H1 (cell line): ENCODE data around the gene FAM216A. TPM values are rescaled to one million over a fixed set of nuclear protein-coding genes. Genes with fewer than 3 reads are reported as not detected.

Experiments used
- CTCF ChIA-PET: fragments of 300-600 bp; sonication (Branson Sonifier 250); formaldehyde crosslinking; loops from one replicate; lab custom pipeline; 2021; ENCODE audit not compliant: partially characterized antibody; lab: Charles Lee
- POLR2A ChIA-PET: fragments of 300-600 bp; sonication (Branson Sonifier 250); formaldehyde crosslinking; loops from one replicate; lab custom pipeline; 2021; ENCODE audit warnings: inconsistent platforms; ENCODE audit not compliant: partially characterized antibody; lab: Charles Lee
- DNase-seq, 2 experiments: peaks; one replicate each; pipeline versions ENCODE4 v3.0.0 to v3.0.0-alpha.2; 2010 to 2022; ENCODE audit warnings: low spot score in 2 of 2, low read depth in 1 of 2, mixed read lengths in 1 of 2
- FAIRE-seq: peaks from 2 replicates; lab custom pipeline; 2011; peaks lifted over from hg19 to GRCh38; lab: Jason Lieb, UNC
- H2AFZ ChIP-seq: 2 replicates; pipeline ENCODE4 v1.8.1; 2012; ENCODE audit warnings: low read length, inconsistent platforms
- H2AK5ac ChIP-seq: 2 replicates; pipeline ENCODE4 v1.6.1; 2013; ENCODE audit warnings: low read depth, low read length
- H2BK120ac ChIP-seq: replicated peaks from 2 replicates; pipeline ENCODE3; 2013; ENCODE audit warnings: low read depth, low read length, inconsistent platforms
- H2BK12ac ChIP-seq: 2 replicates; pipeline ENCODE4 v1.6.1; 2013; ENCODE audit warnings: low read depth, low read length
- H2BK15ac ChIP-seq: 2 replicates; pipeline ENCODE4 v1.6.1; 2013; ENCODE audit warnings: low read length
- H2BK20ac ChIP-seq: 2 replicates; pipeline ENCODE4 v1.6.1; 2013; ENCODE audit warnings: low read length
- H2BK5ac ChIP-seq: 2 replicates; pipeline ENCODE4 v1.6.1; 2013; ENCODE audit warnings: low read depth, low read length
- H3K14ac ChIP-seq: 2 replicates; pipeline ENCODE4 v1.6.1; 2013; ENCODE audit warnings: inconsistent platforms; ENCODE audit not compliant: insufficient read length
- H3K18ac ChIP-seq: 2 replicates; pipeline ENCODE4 v1.6.1; 2013; ENCODE audit warnings: low read length; ENCODE audit errors: extremely low read depth
- H3K23ac ChIP-seq: 2 replicates; pipeline ENCODE4 v1.6.1; 2013; ENCODE audit warnings: inconsistent platforms; ENCODE audit not compliant: insufficient read length
- H3K23me2 ChIP-seq: 2 replicates; pipeline ENCODE4 v1.6.1; 2013; ENCODE audit warnings: low read depth, low read length
- H3K27ac ChIP-seq: 2 replicates; pipeline ENCODE4 v1.6.1; 2011; ENCODE audit warnings: low read depth, low read length, inconsistent platforms
- H3K27me3 ChIP-seq, 4 experiments: replicated peaks in 1 of 4; 1 replicate in 1 of 4; 2 replicates in 3 of 4; pipeline versions ENCODE4 v1.6.1 to v1.8.1; 2011 to 2013; ENCODE audit warnings: low read length in 3 of 4, mild to moderate bottlenecking in 3 of 4, inconsistent platforms in 2 of 4, mixed read lengths in 2 of 4, moderate library complexity in 1 of 4; ENCODE audit not compliant: control insufficient read depth in 3 of 4, insufficient read depth in 3 of 4; ENCODE audit errors: extremely low read depth in 1 of 4
- H3K36me3 ChIP-seq, 4 experiments: 2 replicates each; pipeline versions ENCODE4 v1.6.1 to v1.8.1; 2011 to 2013; ENCODE audit warnings: mild to moderate bottlenecking in 4 of 4, low read length in 3 of 4, moderate library complexity in 2 of 4, control low read depth in 1 of 4, inconsistent platforms in 1 of 4; ENCODE audit not compliant: insufficient read depth in 4 of 4, control insufficient read depth in 2 of 4
- H3K4ac ChIP-seq: replicated peaks from 2 replicates; pipeline ENCODE3; 2013; ENCODE audit warnings: low read length, low read depth, mixed read lengths, inconsistent platforms; ENCODE audit not compliant: insufficient read length
- H3K4me1 ChIP-seq, 4 experiments: replicated peaks in 1 of 4; 1 replicate in 1 of 4; 2 replicates in 3 of 4; pipeline versions ENCODE4 v1.6.1 to v1.8.1; 2011 to 2013; ENCODE audit warnings: low read length in 3 of 4, inconsistent platforms in 2 of 4, mixed read lengths in 1 of 4; ENCODE audit not compliant: insufficient read depth in 4 of 4, control insufficient read depth in 3 of 4
- H3K4me2 ChIP-seq, 2 experiments: 2 replicates each; pipeline versions ENCODE4 v1.6.1 to v1.8.1; 2011 to 2013; ENCODE audit warnings: low read depth in 2 of 2, low read length in 2 of 2, control low read depth in 1 of 2, inconsistent platforms in 1 of 2, mild to moderate bottlenecking in 1 of 2; ENCODE audit not compliant: insufficient read depth in 1 of 2
- H3K4me3 ChIP-seq, 4 experiments: fragments of 200-600, 300-600 bp in 1 of 4; sonication (generic), shearing (Covaris generic), sonication (Bioruptor Twin) in 1 of 4; 2 replicates each; pipeline versions ENCODE4 v1.5.1 to v1.8.1; 2011 to 2016; ENCODE audit warnings: low read length in 4 of 4, low read depth in 3 of 4, control low read depth in 2 of 4, inconsistent platforms in 2 of 4, mild to moderate bottlenecking in 2 of 4, mixed read lengths in 1 of 4, moderate library complexity in 1 of 4; ENCODE audit not compliant: insufficient read depth in 2 of 4; ENCODE audit errors: extremely low read depth in 1 of 4
- H3K56ac ChIP-seq: replicated peaks from 2 replicates; pipeline ENCODE3; 2013; ENCODE audit warnings: low read depth, mild to moderate bottlenecking, mixed read lengths, low read length, inconsistent platforms; ENCODE audit not compliant: insufficient read length
- H3K79me1 ChIP-seq: 2 replicates; pipeline ENCODE4 v1.6.1; 2013; ENCODE audit warnings: low read depth, low read length, control low read depth
- H3K79me2 ChIP-seq, 2 experiments: 2 replicates each; pipeline versions ENCODE4 v1.6.1 to v1.8.1; 2012 to 2013; ENCODE audit warnings: low read length in 2 of 2, mild to moderate bottlenecking in 2 of 2, inconsistent platforms in 1 of 2; ENCODE audit not compliant: insufficient read depth in 2 of 2, control insufficient read depth in 1 of 2
- H3K9ac ChIP-seq, 4 experiments: replicated peaks in 1 of 4; 1 replicate in 1 of 4; 2 replicates in 3 of 4; pipeline versions ENCODE4 v1.6.1 to v1.8.1; 2011 to 2013; ENCODE audit warnings: low read depth in 3 of 4, low read length in 3 of 4, control low read depth in 2 of 4, mild to moderate bottlenecking in 2 of 4, moderate library complexity in 2 of 4, inconsistent platforms in 1 of 4; ENCODE audit errors: extremely low read depth in 1 of 4
- H3K9me3 ChIP-seq, 2 experiments: 2 replicates each; pipeline versions ENCODE4 v1.6.1 to v1.8.1; 2012 to 2013; ENCODE audit warnings: mild to moderate bottlenecking in 2 of 2, moderate library complexity in 2 of 2, control low read depth in 1 of 2, inconsistent platforms in 1 of 2, low read depth in 1 of 2, low read length in 1 of 2, mixed read lengths in 1 of 2; ENCODE audit not compliant: insufficient read depth in 2 of 2
- H4K20me1 ChIP-seq, 2 experiments: replicated peaks in 1 of 2; 2 replicates each; pipeline versions ENCODE3 to v1.8.1; 2011 to 2013; ENCODE audit warnings: inconsistent platforms in 2 of 2, low read length in 2 of 2, mild to moderate bottlenecking in 1 of 2; ENCODE audit not compliant: insufficient read depth in 2 of 2, control insufficient read depth in 1 of 2
- H4K5ac ChIP-seq: 2 replicates; pipeline ENCODE4 v1.6.1; 2013; ENCODE audit warnings: low read length, low read depth, mixed read lengths, inconsistent platforms; ENCODE audit not compliant: insufficient read length
- H4K8ac ChIP-seq: 2 replicates; pipeline ENCODE4 v1.8.0; 2013; ENCODE audit warnings: mild to moderate bottlenecking, moderate library complexity, low read length, inconsistent platforms; ENCODE audit not compliant: insufficient read depth; ENCODE audit errors: extremely low read depth
- H4K91ac ChIP-seq: replicated peaks from 2 replicates; pipeline ENCODE3; 2013; ENCODE audit warnings: low read length, mixed read lengths, inconsistent platforms; ENCODE audit not compliant: insufficient read length
- BCL11A ChIP-seq, 2 experiments: IDR thresholded peaks; one replicate each; pipeline ENCODE4 v1.6.1; 2011; ENCODE audit warnings: low read depth in 2 of 2, low read length in 2 of 2, mild to moderate bottlenecking in 2 of 2
- BRCA1 ChIP-seq: IDR thresholded peaks from 2 replicates; pipeline ENCODE4 v1.6.1; 2012; ENCODE audit warnings: low read depth, low read length, improper control_type of control experiment
- EGR1 ChIP-seq: IDR thresholded peaks from 2 replicates; pipeline ENCODE4 v1.6.1; 2011; ENCODE audit warnings: low read depth, low read length, borderline replicate concordance
- JUN ChIP-seq: IDR thresholded peaks from 2 replicates; pipeline ENCODE4 v1.6.1; 2011; ENCODE audit warnings: low read depth, mild to moderate bottlenecking, improper control_type of control experiment, low read length
- KDM4A ChIP-seq: IDR thresholded peaks from one replicate; pipeline ENCODE4 v1.7.1; 2012; ENCODE audit warnings: low read depth, mild to moderate bottlenecking, moderate library complexity, low read length, inconsistent platforms; ENCODE audit not compliant: severe bottlenecking
- POU5F1 ChIP-seq: IDR thresholded peaks from 2 replicates; pipeline ENCODE4 v1.6.1; 2011; ENCODE audit warnings: low read depth, mild to moderate bottlenecking, low read length, moderate library complexity
- RBBP5 ChIP-seq: IDR thresholded peaks from 2 replicates; pipeline ENCODE4 v1.7.1; 2012; ENCODE audit warnings: low read depth, mild to moderate bottlenecking, inconsistent platforms, low read length, moderate library complexity, borderline replicate concordance
- SAP30 ChIP-seq: fragments of 300-600 bp; sonication (generic); IDR thresholded peaks from 2 replicates; pipeline ENCODE4 v1.7.1; 2012; ENCODE audit warnings: low read length, moderate library complexity, mild to moderate bottlenecking, inconsistent platforms; ENCODE audit not compliant: insufficient read depth, insufficient replicate concordance
- SIRT6 ChIP-seq: IDR thresholded peaks from one replicate; pipeline ENCODE4 v1.7.1; 2012; ENCODE audit warnings: low read length, inconsistent platforms
- SP4 ChIP-seq: IDR thresholded peaks from 2 replicates; pipeline ENCODE4 v1.6.1; 2012; ENCODE audit warnings: low read length, inconsistent platforms
- YY1 ChIP-seq: IDR thresholded peaks from 2 replicates; pipeline ENCODE4 v1.6.1; 2011; ENCODE audit warnings: low read depth, mild to moderate bottlenecking, low read length
- WGBS, 2 experiments: shearing (Covaris generic) in 1 of 2; methylation state at CpG; one replicate each; pipeline versions ENCODE4 v1.1.6 to v1.1.7; 2013 to 2015; ENCODE audit warnings: low lambda C conversion rate in 2 of 2, mixed read lengths in 2 of 2, inconsistent platforms in 1 of 2, low coverage in 1 of 2, missing lambda C conversion rate in 1 of 2; ENCODE audit not compliant: insufficient replicate concordance in 2 of 2, insufficient coverage in 1 of 2, insufficient read length in 1 of 2; ENCODE audit errors: extremely low coverage in 1 of 2, missing lambda C conversion rate in 1 of 2; 5-methylcytosine and 5-hydroxymethylcytosine counted together
- polyA plus RNA-seq, 7 experiments: library from polyadenylated mRNA; depleted of rRNA in 3 of 7; stranded (reverse) in 5 of 7; unstranded in 2 of 7; fragments of >200 nt in 5 of 7; fragments of 200-250 nt in 2 of 7; gene quantifications; 1 replicate in 5 of 7; 2 replicates in 1 of 7; 4 replicates in 1 of 7; pipeline versions ENCODE4 v1.2.1 to v1.2.3, GENCODE V29; 2011 to 2013; ENCODE audit warnings: missing spikeins in 2 of 7, mixed read lengths in 2 of 7
- total RNA-seq: library from RNA; stranded (reverse); fragmentation: NEBNext Ultra II Directional; extraction: Animal tissue kit (Norgen Biotek cat#: 25700); gene quantifications from 2 replicates; pipeline ENCODE4 v1.2.1, GENCODE V29; 2021
- TF ChIP-seq, protein P1 (sequence below): IDR thresholded peaks from 2 replicates; pipeline ENCODE4 v1.6.1; 2012; ENCODE audit warnings: inconsistent platforms

FAM216A gene
- total and polyA plus RNA-seq, 2 of the 8 experiments (the other 6 are each of a cell fraction or from before 2014, with no cell fraction given): 19.8 to 24.6 TPM

DNA sequence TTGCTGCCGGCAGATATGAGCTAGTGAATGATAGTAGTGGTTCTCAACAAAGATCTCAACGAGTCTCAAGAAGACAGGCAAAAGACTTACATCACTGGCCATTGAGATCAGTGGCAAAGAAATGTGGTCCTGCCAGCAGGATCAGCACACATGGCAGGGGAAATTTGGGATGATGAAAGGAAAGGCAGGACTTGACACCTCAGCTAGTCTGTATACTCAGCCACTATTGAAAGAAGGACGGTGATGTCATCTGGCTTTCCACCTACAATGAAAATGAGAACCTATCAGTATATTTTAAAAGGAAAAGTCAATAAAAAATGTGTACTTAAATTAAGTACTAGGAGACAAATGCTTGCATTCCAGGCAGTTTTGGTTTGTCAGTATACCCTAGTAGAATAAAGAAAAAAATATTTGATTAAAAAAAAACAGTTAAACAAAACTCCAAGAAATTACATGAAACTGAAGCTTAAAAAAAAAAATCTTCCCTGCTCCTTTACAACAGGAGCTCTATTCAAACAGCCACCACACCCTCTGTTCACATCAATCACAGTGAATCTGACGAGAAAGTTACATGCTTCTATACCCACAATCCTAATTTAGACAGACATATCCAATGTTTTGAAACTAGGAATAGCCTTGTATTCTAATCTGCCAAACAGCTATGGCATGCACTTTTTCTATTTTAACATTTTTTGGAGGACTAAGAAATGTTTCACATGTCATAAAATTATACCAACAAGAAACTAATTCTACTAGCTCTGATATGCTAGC lies 68.4 kb downstream of the FAM216A start:
- Histone ChIP-seq H3K18ac (no peak overlapping the region), H3K36me3 (peaks cover 5 to 38% (median 20%) of the 10 kb centered on the region in 4 experiments), H3K56ac (no peak overlapping the region), H3K79me2 (no peaks in the 10 kb centered on the region), H2BK15ac (no peak overlapping the region), H3K4ac (no peak overlapping the region), H2BK12ac (no peak overlapping the region), H2BK5ac (no peak overlapping the region), H2AFZ (no peak overlapping the region), H3K4me2 (no peak overlapping the region), H2BK120ac (no peak overlapping the region), H3K27ac (no peak overlapping the region), H2AK5ac (no peak overlapping the region), H3K4me1 (no peaks in the 10 kb centered on the region), H3K79me1 (no peaks in the 10 kb centered on the region), H3K9ac (no peak overlapping the region), H2BK20ac (no peak overlapping the region), H4K8ac (no peak overlapping the region), H3K4me3 (no peak overlapping the region), H3K23me2 (no peaks in the 10 kb centered on the region), H3K27me3 (no peaks in the 10 kb centered on the region), H4K20me1 (peaks cover 2 to 3% of the 10 kb centered on the region in 2 experiments), H4K5ac (no peak overlapping the region), H3K9me3 (no peaks in the 10 kb centered on the region), H3K23ac (no peak overlapping the region), H3K14ac (no peak overlapping the region), H4K91ac (no peak overlapping the region)
- WGBS, 2 experiments: 84% methylated on average over 4 of the region's 4 CpGs; no CpG with 5 or more reads in 1 of the 2 experiments
- ChIA-PET CTCF (interaction anchor here (0.5 to 2.2 kb wide), 6 partner anchors 9 to 119 kb away, joined by 3 to 7 read pairs (median 3); no protein-coding TSS in a partner anchor), POLR2A (interaction anchor here (0.8 kb wide), 1 partner anchor 14 kb away, joined by 4 read pairs; no protein-coding TSS in a partner anchor)
- DNase-seq (no peak), FAIRE-seq (no peak)
- TF ChIP-seq BRCA1 (no peak), RBBP5 (no peak), JUN (no peak), KDM4A (no peak), SAP30 (no peak), SP4 (no peak), POU5F1 (no peak), EGR1 (no peak), BCL11A (IDR thresholded peaks at IDR 0.05; ENCODE audit: low read depth in 2 of 2, low read length in 2 of 2) (no peak), YY1 (no peak), SIRT6 (no peak)
- TF ChIP-seq, protein P1, sequence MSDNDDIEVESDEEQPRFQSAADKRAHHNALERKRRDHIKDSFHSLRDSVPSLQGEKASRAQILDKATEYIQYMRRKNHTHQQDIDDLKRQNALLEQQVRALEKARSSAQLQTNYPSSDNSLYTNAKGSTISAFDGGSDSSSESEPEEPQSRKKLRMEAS: no peak
